ENCODE results near the gene RSKR. TPM values are rescaled to one million over a fixed set of nuclear protein-coding genes. Genes with fewer than 3 reads are reported as not detected.
"Not testable (repeated sequence)": the region's sequence is repeated elsewhere in the genome, so short reads cannot be mapped to it uniquely, and the experiment has no call there.

The RSKR gene
- total RNA-seq, result 7.6 TPM
- long read RNA-seq, partial matches to known transcripts, result 0 of 1 reads
- long read RNA-seq, other reads (novel, unspliced or antisense), result 0 of 1 reads

- peak; percentile 20 for DNase-seq (ENCODE audit: low spot score)
Observed at GRCh38 chr17:28613931-28614381, at the start of gene RSKR. TSS of gene RSKR (minus strand) at chr17:28614185. CDS start at chr17:28614161, 24 bp downstream.

GRCh38 chr17:28663723-28664122 is 49.7 kb upstream of the RSKR start:
- no peak for DNase-seq (ENCODE audit: low spot score)

- no peak for DNase-seq (ENCODE audit: low spot score)
Observed at GRCh38 chr17:28662527-28662829, 48.5 kb upstream of the RSKR start.

- DNase-seq (ENCODE audit: low spot score), result peak; percentile 97
Observed at GRCh38 chr17:28661635-28662526, 47.9 kb upstream of the RSKR start, which contains the start of the genes SDF2 and SUPT6H. TSS of gene SDF2 (minus strand) at chr17:28661906. CDS start at chr17:28661876, 30 bp downstream. TSS of gene SUPT6H (plus strand) at chr17:28662205. CDS start at chr17:28673402, 11,197 bp downstream.

- not testable (repeated sequence) for DNase-seq (ENCODE audit: low spot score)
Observed at GRCh38 chr17:28659497-28659881, 45.5 kb upstream of the RSKR start.

GRCh38 chr17:28658766-28659496 is 44.9 kb upstream of the RSKR start:
- DNase-seq (ENCODE audit: low spot score), result peak; percentile 69

GRCh38 chr17:28658342-28658741 is 44.4 kb upstream of the RSKR start:
- not testable (repeated sequence) for DNase-seq (ENCODE audit: low spot score)

GRCh38 chr17:28657756-28658155 is 43.8 kb upstream of the RSKR start:
- no peak for DNase-seq (ENCODE audit: low spot score)

GRCh38 chr17:28655160-28655559 is 41.2 kb upstream of the RSKR start:
- DNase-seq (ENCODE audit: low spot score), result no peak

GRCh38 chr17:28648698-28649097 is 34.7 kb upstream of the RSKR start:
- DNase-seq (ENCODE audit: low spot score), result no peak

GRCh38 chr17:28646039-28646754 is 32.2 kb upstream of the RSKR start:
- no peak for DNase-seq (ENCODE audit: low spot score)

GRCh38 chr17:28645576-28645939 is 31.6 kb upstream of the RSKR start:
- DNase-seq (ENCODE audit: low spot score), result no peak

- DNase-seq (ENCODE audit: low spot score), result peak; percentile 99
Observed at GRCh38 chr17:28644787-28645575, 31.0 kb upstream of the RSKR start, which contains the start of gene BLTP2. TSS of gene BLTP2 (minus strand) at chr17:28645158. CDS start at chr17:28645056, 102 bp downstream.

- no peak for DNase-seq (ENCODE audit: low spot score)
Observed at GRCh38 chr17:28643983-28644786, 30.2 kb upstream of the RSKR start.

GRCh38 chr17:28641579-28641978 is 27.6 kb upstream of the RSKR start:
- DNase-seq (ENCODE audit: low spot score), result no peak

GRCh38 chr17:28635506-28635905 is 21.5 kb upstream of the RSKR start:
- no peak for DNase-seq (ENCODE audit: low spot score)

- DNase-seq (ENCODE audit: low spot score), result peak; percentile 43
Observed at GRCh38 chr17:28634206-28634865, 20.4 kb upstream of the RSKR start.

GRCh38 chr17:28626818-28627217 is 12.8 kb upstream of the RSKR start:
- no peak for DNase-seq (ENCODE audit: low spot score)

GRCh38 chr17:28624148-28624547 is 10.2 kb upstream of the RSKR start:
- peak; percentile 1 for DNase-seq (ENCODE audit: low spot score)

Data from mesenteric fat pad (tissue), 1 donor.